KG1 (cell line): ENCODE results near the gene HMGB4.

Experiments
- DNase-seq: peaks from one replicate; lab custom pipeline; 2025; lab: John Stamatoyannopoulos, UW

The HMGB4 gene

DNA sequence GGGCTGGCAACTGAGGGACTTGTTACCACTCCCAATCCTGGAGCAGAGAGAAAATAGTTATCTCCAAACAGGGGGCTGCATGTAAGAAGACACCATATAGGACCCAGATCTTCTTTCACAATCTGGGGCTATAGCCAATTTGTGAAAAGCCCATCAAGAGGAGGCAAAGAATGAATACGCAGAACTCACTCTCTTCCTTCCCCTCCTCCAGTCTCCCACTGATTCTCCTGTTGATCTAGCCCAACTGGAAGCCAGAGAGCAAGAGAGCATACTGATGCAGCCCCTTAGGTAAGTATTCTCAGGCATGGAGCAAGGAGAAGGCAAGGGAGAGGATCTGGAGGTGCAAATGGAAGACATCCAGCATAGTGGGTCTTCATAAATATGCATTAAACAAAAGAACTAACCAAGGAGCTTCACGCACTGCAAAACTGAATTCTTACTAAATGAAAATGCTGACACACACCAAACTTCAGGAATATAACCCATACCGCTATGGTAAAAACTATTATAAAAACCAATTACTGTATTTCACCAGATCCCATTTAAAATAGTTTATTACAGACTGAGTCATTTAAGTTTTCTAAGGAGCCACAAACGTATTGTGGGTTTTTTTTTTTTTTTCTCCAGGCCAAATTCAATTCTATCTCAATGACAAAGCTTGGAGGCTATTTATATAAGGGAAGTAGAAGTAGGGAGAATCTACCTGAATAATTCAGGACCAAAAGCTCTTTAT, 15.5 kb upstream of the HMGB4 start:
- no peak for DNase-seq

DNA sequence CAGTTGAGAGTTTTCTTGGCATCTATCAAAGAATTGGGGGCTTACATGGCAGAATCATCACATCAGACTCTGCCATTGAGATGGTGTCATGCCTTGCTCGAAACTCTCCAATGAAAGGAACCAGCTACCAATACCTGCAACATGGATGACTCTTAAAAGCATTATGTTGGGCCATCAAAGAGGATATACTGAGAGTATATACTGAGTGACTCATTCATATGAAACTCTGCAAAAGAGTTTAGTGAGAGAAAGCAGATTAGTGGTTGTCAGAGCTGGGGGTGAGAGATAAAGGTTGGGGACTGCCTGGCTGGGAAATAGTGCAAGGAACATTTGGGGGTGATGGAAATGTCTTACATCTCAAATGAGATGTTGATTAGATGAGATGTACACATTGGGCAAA, 14.7 kb upstream of the HMGB4 start:
- DNase-seq = no peak

DNA sequence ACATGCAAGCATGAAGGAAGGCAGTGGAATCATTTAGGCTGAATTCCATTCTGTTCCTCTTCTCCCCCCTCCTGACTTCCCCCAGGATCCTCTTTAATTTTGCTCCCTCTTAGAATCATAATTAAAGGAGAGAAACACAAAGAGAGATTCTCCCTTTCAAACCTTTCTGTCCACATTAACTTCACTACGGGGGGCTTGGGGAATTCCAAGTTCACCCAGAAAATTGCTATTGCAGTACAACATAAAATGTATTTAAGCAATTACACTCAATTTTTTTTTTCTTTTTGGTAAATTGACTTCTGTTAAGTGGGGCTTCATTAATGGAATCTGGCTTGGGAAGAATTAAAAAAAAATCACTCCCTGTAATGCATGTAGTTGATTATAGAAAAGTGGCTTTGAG, 13.4 kb upstream of the HMGB4 start:
- no peak for DNase-seq

DNA sequence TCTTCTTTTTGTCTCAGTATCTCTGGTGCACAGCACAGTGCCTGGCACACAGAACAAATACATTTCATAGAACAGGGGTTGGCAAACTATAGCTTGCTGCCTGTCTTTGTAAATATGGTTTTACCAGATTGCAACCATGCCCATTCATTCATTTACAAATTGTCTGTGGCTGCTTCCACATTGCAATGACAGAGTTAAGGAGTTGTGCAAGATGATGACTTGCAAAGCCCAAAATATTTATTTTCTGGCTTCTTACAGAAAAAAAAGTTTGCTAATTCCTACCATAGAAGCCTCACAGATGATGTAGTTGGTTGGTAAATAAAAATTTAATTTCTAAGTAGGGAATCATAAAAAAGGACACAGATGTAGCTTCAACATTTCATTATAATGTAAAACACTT, 11.2 kb upstream of the HMGB4 start:
- no peak for DNase-seq

DNA sequence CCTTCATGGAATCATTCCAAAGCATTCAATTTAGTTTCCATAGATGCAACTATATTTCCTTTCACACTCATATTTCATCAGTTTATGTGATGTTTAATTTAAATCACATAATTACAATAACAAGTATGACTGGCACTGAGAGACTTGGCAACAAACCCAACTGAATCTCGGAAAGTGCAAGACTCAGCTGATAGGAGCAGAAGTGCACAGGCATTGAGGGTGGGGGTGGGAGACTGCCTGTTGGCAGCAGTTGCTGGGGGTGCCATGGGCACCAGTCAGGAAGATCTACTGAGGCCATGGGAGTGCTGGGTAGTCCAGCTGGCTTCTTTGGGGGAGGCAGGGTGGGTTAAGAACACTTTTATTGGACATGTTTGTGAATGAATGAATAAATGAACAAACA, 10.4 kb upstream of the HMGB4 start:
- no peak for DNase-seq

DNA sequence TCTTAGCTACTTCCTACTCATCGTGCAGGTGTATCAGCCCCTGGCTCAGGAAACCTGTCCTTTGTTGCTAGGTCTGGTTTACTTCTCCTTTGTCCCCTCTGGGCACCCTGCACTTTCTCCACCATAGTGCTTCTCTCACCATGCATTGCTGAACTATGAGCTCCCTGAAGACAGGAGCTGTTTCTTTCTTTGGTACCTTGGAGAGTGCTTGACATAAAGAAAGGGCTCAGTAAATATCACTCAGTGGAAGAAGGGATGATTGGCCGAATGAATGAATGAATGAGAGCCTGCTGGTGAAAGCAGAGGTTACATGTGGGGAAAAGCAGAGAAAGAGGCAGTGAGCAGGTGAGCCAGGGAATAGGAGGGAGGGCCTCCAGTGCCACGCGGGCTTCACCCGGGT, 9.8 kb upstream of the HMGB4 start:
- DNase-seq = no peak

DNA sequence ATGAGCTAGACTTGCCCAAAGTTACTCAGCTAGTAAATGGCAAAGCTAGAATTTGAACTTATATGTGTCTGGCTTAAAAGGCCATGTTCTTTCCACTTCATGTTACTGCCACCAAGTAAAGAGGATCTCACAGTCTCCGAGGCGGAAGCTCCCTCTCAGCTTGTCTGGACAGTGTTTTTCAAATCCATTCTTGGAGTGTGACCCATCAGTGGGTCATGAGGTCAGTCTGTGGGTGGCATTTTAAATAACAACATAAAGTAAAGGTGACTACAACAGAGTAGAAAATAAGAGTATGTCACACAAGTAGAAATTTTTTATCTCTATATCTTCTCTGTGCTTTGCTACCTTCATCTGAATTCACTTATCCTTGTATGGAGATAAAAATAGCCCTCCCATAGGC, 3.2 kb upstream of the HMGB4 start:
- no peak for DNase-seq

DNA sequence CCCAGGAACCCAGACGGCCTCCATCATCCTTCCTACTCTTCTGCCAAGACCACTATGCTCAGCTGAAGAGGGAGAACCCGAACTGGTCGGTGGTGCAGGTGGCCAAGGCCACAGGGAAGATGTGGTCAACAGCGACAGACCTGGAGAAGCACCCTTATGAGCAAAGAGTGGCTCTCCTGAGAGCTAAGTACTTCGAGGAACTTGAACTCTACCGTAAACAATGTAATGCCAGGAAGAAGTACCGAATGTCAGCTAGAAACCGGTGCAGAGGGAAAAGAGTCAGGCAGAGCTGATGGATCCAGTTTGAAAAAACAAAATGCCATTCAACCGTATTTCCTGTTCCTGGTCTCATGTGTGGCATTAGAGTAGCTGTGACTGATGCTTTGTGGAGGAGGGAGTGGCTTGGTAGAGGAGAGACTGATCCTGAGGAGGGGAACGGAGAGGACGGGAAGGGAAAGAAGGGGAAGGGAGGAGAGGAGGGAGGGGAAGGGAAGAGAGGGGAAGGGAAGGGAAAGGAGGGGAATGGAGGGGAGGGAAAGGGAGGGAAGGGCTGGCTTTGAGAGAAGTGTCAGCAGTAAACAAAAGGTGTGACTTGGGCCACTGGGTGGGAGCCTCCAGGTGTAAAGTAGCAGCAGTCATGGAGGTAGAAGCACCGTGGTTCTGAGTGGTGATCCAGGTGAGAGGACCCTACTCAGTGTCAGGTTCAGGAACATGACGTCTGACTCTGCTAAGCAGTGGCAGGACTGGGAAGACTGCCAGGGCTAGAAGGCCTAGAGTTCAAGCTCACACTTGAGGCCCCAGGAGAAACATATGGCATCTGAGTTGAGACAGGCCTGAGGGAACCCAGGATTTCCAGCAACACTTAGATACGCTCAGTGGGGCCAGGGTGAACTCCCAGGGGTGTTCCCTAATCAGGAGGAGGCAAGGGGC, 846 bp downstream of the HMGB4 start:
- no peak for DNase-seq

DNA sequence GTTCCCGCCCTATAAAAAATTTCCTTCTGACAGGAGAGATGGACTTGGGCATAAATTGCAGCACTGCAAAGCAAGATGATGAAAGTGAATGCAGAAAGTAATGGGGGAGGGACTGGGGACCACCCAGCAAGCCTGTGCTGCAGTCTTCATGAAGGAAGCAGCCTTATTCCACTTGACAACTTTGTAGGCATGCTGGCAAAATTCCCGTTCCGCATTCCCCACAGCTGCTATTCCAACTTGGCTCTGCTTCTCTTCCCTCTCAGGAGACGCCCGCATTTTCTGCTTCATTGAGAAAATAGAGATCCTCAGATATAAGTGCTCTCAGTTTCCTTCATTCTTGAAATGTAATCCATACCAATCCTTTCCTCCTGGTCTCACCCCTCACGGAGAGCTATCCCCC, 2.4 kb downstream of the HMGB4 start:
- DNase-seq = no peak

DNA sequence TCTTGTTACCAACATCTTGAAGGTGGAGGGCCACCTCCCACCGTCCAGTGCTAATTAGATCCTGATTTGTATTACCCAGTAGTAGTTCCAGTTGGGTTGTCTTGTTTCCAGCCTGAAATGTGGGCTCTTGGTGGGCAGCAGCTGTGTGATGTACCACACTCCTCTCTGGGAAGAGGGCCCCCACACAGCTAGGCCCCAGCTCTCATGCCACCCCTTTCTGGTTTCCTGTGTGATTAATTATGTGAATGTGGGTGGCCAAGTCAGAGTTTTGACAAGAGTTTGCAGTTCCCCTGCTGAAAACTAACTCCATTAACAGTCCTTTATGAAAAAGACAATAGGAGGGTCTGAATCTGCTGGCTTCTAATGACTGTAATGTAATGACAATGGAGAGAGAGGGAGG, 3.8 kb downstream of the HMGB4 start:
- DNase-seq = no peak

DNA sequence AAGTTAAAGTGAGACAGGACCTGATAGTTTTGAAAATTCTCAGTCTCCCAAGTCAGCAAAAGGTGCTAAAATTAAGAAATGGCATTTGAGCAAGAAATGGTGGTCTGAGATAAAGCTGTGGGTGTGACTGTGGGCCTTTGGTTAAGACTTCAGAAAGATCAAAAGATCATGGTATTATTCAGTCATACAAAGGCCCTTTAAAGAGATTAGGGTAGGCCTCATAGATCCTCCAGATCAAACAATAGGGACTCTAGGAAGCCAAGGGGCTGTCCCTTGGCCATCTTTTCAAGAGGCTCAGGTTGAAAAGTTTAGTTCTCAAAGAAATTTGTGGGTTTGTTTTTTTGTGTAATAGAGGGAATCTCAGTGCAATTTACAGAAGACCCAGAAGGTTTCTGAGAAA, 8.4 kb downstream of the HMGB4 start:
- no peak for DNase-seq

DNA sequence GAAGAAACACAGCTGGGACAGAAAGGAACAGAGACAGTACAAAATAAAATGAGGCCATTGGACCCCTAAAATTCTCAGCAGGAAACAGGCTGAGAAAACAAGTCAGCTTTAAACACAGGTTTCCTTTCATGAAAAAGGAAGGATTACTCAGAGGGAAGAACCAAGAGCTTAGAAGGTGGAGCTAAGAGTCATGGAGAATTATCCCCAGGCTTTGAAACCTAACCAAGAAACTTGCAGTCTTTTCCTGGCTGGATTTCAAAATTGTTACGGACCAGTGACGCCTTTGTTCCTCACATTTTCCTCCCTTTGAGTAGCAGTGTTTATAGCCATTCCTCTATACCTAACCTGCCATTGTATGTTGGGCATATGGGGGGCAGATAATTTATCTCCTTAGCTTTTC, 8.8 kb downstream of the HMGB4 start:
- no peak for DNase-seq

DNA sequence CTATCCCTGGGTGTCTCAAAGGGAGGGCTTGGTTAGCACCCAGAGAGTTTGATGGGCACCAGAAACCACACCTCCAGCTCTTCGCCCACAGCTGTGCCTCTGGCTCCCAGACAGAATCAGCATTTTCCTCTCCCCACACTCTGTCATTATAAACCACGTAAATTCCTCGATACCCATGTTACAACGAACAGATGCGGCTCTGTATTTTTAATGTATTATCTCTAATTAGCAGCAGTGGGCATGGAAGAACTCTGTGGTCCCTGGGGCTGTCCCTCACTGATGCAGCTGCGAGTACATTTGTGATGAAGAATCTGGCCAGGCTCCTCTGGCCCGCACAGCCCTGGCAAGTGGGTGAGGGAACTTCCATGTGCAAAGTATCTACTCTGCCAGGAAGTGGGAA, 10.8 kb downstream of the HMGB4 start:
- DNase-seq = no peak

DNA sequence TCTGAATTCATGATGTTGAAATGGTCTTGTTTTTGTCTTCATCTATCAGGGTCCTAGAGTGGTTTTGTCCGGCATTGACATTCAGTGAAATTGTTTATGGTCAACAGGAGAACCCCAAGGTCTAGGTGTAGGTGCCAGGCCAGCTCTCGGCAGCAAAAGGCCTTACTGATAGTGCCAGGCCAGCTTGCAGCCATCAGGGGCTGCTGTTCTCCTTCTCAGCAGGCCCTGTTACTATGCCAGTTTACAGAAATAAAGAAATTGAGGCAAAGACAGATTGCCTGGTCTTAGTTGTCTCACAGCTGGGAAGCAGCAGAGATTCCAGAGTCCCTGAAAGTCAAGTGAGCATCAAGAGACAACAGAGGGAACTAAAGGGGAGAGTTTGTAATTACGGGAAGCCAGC, 12.0 kb downstream of the HMGB4 start:
- DNase-seq = no peak

DNA sequence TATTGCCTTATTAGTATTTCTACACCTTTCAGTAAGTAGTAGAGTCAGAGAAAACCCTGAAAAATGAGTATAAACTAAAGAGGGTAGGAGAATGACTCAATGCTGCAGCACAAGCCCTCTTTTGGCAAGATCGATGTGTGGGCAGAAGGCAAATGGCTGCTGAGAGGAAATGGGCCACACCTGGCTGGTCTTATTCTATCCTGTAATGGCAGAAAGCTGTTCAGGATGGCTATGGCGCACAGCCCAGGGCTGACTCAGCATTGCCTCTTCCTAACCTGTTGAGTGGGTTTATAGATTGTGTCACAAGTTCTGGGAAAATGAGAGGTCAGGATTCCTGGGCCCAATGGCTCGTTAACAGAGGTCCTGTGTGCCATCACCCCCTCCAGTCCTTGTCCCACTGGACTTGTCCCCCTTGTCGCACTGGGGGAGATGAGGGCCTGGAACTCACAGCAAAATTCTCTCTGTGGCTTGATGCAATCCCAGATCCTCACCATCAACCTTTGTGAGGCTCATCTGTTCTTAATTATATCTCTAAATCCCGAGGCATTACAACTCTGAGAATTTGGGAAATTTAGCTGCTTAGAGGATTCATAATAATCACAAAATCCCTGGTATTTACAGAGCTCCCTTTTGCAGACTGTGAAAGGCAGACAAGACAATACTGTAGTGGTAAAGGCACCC, 13.2 kb downstream of the HMGB4 start:
- no peak for DNase-seq

DNA sequence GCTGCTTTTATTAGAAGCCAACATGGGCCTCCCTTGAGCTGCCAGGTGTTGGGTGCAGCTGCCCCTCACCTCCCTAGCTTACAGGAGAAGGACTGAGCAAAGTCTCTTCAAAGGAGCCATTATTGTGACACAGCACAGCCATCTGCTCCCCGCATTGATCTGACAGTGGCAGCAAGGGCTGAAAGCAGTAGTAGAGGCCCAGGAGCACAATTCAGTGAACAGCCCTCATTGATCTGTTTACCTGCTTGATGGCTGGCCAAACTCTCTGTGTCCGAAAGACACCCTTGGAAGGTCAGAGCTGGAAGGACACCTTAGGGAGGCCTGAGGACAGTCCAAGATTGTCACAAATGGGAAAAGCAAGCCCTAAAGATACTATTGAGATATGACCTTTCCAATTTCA, 14.5 kb downstream of the HMGB4 start:
- DNase-seq = no peak

DNA sequence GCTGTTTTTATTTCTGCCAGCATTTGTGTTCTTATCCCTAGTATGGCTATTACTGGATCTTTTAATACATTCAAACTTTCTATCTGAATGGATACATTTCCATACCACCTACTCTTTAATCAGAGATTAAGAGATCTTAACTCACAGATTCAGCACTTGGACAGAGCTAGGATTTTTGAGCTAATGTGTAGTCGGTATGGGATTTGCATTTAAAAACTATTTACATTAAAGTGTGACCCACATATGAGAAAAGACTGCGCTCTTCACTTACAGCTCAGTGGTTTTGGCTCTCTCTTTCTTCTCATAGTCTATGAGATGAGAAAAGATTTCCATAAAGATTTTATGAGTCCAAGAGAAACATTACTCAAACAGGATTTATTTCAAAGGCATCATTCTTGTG, 16.4 kb downstream of the HMGB4 start:
- DNase-seq = no peak

DNA sequence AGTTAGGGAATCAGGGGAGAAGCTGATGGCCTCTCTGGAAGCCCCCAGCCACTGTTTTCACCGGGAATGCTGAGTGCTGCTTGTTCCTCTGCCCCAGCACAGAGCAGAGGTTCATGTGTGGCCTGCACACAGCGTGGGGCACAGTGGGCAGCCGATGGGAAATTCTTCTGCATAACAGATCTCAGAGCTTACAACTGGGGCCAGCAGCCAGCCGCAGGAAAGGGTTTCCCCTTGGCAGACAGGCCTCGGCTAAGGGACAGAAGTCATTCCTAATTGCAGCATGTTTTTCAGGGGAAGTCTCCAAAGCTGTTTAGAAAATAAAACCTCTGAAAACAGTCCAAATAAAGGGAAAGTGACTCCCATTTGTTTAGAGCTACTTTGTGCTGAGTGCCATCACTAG, 22.6 kb downstream of the HMGB4 start:
- no peak for DNase-seq

DNA sequence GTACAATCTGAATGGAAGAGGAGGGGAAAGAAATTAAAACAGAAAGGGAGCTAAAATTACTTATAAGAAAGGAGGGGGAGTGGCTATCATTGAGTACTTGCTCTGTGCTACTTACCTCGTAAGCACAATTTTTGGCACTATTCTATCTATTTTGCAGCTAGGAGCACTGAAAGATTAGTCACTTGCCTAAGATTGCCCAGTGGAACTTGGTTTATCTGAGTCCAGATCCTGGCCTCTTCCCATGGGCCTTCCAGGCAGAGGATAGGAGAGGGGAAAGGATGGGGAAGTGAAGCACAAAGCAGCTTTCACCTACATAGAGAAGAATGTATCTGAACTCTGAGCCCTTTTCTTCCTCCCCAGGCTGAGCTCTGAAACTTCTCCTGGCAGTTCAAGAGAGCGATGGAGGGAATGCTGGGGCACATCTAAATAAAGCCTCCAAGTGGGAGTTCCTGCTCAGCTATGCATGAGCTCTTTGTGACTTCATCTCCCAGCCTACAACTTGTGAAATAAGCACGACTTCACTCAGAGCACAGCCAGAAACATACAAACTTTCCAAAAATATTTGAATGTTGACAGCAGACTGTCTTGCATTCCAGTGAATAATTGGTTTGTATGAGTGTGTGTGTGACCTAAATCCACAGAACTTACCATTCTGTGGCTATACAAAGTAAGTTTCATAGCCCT, 29.4 kb downstream of the HMGB4 start:
- DNase-seq = no peak

DNA sequence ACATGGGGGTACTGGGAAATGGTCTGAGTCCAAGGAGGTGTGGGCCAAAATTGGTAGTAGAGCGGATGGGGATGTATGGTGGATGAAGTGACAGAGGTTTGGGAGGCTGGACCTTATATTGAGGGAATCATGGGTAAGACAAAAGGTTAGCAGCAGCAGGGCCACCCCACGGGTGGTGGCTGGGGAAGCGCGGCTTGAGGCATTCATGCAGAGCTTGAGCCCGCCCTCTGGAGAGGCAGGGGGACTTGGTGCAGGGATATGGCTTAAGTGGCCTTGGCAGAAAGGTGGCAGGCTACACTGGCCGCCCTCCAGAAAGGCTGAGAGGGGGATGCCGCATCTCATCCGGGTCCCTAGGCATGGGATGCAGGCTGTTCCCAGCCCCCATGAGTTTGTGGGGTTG, 31.5 kb downstream of the HMGB4 start:
- no peak for DNase-seq

DNA sequence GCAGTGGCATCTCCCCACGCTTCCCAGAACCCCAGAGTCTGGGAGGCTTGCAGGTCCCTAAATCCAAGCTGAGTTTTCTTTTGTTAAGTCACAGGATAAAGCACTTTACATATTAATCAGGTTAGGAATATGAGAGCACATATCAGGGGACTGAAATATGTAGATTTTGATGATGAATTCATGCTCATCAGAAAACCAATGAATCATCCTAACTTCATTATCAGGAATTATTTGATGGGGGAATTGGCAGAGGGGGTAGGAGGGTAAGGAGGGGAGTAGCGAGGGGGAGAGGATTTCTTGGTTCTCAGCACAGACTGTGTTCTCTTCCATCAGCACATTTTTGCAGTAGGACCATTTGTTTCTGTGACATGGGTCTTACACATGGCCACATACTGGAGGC, 32.1 kb downstream of the HMGB4 start:
- DNase-seq = no peak

DNA sequence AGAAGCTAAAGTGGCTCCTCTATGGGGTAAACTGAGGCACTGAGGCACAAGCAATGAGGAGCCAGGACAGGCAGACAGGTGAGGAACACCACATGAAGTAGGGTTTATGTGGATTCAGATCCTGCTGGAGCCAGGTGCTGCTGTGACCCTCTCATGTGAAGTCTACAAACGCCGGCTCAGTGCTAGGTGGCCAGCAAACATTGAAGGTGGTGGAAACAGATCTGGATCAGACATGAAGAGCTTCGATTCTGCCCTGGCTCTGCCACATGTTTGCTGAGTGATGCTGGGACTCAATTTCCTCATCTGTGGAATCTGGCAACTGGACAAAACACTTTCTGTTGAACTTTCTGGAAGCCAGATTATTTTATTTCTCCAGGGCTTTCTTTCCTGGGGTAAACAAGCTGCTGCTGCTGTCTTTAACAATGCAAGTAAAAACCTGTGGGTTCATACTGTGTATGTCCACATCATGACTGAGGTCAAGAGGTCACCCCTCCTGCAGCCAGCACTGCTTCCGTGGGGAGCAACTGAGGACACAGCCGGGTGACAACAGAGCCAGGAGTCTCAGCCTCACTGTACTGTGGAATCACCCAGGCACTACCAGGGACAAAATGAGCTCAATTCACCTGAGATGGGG, 33.3 kb downstream of the HMGB4 start:
- DNase-seq = no peak
